ENCODE measurements around the gene CLECL1. TPM values are rescaled to one million over a fixed set of nuclear protein-coding genes. Genes with fewer than 3 reads are reported as not detected.
"Not testable (repeated sequence)": the region's sequence is repeated elsewhere in the genome, so short reads cannot be mapped to it uniquely, and the experiment has no call there.

CLECL1 gene
- total and polyA plus RNA-seq, 5 experiments from 2014 or later: 0.35 to 0.96 (median 0.52) TPM; not detected in 2

DNA sequence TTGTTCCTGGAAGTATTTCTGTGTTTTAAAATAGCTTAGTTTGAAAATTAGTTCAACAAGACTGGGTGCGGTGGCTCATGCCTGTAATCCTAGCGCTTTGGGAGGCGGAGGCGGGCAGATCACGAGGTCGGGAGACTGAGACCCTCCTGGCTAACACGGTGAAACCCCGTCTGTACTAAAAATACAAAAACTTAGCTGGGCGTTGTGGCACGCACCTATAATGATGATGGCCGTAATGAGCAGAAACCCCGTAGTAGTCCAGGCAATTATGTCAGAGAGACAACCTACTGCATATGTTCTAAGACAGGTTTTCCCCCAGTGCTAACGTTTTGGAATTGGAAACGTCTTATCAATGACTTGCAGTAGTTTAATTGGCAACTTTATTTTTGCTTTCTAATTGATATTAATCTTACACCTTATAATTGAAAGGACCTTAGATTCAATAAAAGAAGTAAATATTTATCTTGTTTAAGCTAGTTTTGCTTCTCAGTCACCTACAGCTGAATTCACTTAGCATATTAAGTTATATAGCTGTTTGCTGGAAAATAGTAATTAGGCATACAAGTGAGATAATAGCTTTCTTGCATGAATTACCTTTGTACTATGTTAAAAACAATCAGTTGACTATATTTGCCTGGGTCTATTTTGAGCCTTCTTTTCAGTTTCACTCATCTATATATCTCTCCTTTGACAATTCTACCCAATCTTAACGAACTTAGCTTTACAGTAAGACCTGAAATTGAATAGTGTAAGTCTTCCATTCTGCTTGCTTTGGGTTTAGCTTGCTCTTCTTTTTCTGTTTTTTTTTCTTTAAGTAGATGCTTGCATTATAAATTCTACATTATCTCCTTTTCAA lies 15.6 kb downstream of the CLECL1 start:
- H3K27ac Mint-ChIP-seq: peak overlapping the region in 1 of 10 donors; percentile 24
- no peak overlapping the region for H3K4me3 Mint-ChIP-seq
- H3K27me3 Mint-ChIP-seq: no peaks in the 10 kb centered on the region
- no peaks in the 10 kb centered on the region for H3K9me3 Mint-ChIP-seq
- no peak for DNase-seq
- peaks cover 12 to 75% (median 13%) of the 10 kb centered on the region in 4 donors for H3K4me1 Mint-ChIP-seq
- no peak for ATAC-seq
- H3K36me3 Mint-ChIP-seq: no peaks in the 10 kb centered on the region
- POLR2A ChIA-PET: interaction anchor here (0.8 to 1.7 kb wide), 3 partner anchors 14 to 35 kb away, joined by 3 read pairs; no protein-coding TSS in a partner anchor

DNA sequence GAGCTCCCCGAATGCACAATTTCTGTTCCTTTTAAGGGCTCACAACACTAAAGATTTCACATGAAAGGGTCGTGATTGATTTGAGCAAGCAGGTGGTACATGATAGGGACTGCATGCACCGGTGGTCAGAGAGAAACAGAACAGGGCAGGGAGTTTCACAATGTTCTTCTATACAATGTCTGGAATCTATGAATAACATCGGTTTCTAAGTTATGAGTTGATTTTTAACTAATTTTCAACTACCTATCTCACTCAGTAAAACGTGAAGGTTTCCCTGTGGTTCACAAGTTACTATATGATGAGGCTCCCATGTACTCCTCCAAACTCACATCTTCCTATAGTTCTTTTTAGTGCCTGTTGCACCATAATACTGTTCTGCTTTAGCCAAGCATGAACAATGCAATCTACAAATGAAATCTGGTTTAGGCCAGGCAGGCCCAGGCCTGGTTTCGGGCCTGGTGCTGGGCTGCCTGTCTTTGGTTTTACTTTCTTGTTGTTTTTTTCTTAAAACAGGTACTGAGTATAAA lies 19.8 kb downstream of the CLECL1 start:
- not testable (repeated sequence) for ATAC-seq, H3K4me3 Mint-ChIP-seq, H3K27me3 Mint-ChIP-seq, H3K36me3 Mint-ChIP-seq, H3K9me3 Mint-ChIP-seq, DNase-seq
- Mint-ChIP-seq H3K4me1 (peaks cover 15 to 80% (median 45%) of the 10 kb centered on the region in 4 donors), H3K27ac (peak overlapping the region in 6 of 10 donors; percentile 22 to 74 (median 44))
- POLR2A ChIA-PET: interaction anchor here (0.7 kb wide), 1 partner anchor 50 kb away, joined by 3 read pairs; no protein-coding TSS in a partner anchor

DNA sequence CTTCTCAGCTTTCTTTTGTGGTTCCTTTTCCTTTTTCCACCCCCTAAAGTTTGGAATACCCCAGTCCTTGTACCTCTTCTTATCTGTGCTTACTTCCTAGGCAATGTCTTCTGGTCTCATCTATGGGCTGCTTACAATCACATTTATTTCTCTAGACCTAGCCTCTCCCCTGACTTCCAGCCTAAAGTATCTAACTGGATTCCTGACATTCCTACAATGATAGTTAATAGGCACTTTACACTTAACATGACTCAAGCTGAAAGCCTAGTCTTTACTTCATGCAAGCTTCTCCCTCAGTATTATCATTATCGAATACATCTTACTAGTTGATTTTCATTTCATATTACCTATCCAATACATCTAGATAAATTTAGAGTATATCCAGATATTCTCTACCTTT lies 21.2 kb downstream of the CLECL1 start:
- Mint-ChIP-seq H3K4me3 (no peak overlapping the region), H3K9me3 (peaks cover 0 to 2% (median 0%) of the 10 kb centered on the region in 9 donors), H3K36me3 (peaks cover 0 to under 1% (median 0%) of the 10 kb centered on the region in 3 donors), H3K27ac (peak overlapping the region in 7 of 10 donors; percentile 26 to 94 (median 73)), H3K4me1 (peaks cover 20 to 89% (median 57%) of the 10 kb centered on the region in 4 donors), H3K27me3 (no peaks in the 10 kb centered on the region)
- POLR2A ChIA-PET: interaction anchor here (0.6 to 10.9 kb wide), 8 partner anchors 10 to 1740 kb away, joined by 3 to 153 read pairs (median 4); no protein-coding TSS in a partner anchor
- DNase-seq: no peak
- no peak for ATAC-seq

DNA sequence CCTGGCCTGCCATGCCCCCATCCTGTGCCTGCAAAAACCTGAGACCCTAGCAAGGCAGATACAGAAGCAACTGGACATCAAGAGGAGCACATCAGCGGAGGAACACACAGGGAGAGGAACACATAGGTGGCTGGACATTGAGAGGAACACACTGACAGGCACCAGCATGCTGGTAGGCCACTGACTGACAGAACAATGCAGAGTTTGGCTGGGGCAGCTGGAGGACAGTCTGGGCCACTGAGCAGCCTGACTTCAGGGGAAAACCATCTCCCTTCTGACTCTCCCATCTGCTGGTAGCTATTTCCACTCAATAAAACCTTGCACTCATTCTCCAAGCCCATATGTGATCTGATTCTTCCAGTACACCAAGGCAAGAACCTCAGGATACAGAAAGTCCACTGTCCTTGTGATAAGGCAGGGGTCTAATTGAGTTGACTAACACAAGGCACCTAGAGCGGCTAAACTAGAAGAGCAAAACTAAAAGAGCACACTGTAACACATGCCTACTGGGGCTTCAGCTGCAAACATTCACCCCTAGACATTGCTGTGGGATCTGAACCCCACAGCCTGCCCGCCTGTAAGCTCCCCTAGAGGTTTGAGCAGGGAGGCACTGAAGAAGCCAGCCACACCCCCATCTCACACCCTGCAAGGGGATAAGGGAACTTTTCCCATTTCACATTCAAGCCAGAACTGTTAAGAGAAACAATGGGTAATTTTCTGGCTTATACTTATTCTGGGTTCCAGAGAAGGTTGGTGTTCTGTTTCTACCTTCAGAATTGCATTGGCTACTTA lies 22.1 kb downstream of the CLECL1 start:
- peaks cover 21 to 89% (median 59%) of the 10 kb centered on the region in 4 donors for H3K4me1 Mint-ChIP-seq
- DNase-seq (no peak), ATAC-seq (no peak)
- H3K4me3 Mint-ChIP-seq: peak overlapping the region in 2 of 10 donors; percentile 24 to 52
- POLR2A ChIA-PET: interaction anchor here (0.6 to 10.9 kb wide), 9 partner anchors 9 to 1739 kb away, joined by 3 to 153 read pairs (median 4); no protein-coding TSS in a partner anchor
- peaks cover 2 to 7% (median 6%) of the 10 kb centered on the region in 9 donors for H3K9me3 Mint-ChIP-seq
- no peaks in the 10 kb centered on the region for H3K27me3 Mint-ChIP-seq
- H3K36me3 Mint-ChIP-seq: peaks cover 3 to 7% (median 6%) of the 10 kb centered on the region in 3 donors
- peak overlapping the region; percentile 0 to 94 (median 77) for H3K27ac Mint-ChIP-seq

DNA sequence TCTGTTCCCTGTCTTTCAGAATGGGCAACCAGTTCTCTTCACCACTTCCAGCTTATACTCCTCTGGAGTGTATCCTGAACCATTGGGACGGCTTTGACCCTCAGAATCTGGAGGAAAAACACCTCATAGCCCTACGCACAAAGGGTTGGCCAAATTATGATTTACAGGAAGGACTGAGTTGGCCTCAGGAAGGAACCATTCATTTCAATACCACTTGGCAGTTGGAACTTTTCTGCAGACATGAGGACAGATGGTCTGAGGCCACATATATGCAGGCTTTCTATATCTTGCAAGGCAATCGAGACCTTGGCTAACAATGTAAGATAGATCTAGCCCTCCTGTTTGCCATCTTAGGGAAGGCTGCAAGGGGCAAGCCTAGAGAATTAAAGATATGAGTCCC lies 24.0 kb downstream of the CLECL1 start:
- no peaks in the 10 kb centered on the region for H3K27me3 Mint-ChIP-seq
- DNase-seq (no peak), ATAC-seq (no peak)
- peaks cover 26 to 88% (median 69%) of the 10 kb centered on the region in 4 donors for H3K4me1 Mint-ChIP-seq
- H3K4me3 Mint-ChIP-seq: no peak overlapping the region
- H3K9me3 Mint-ChIP-seq: peaks cover 4 to 12% (median 8%) of the 10 kb centered on the region in 9 donors
- peak overlapping the region; percentile 79 to 96 (median 94) for H3K27ac Mint-ChIP-seq
- POLR2A ChIA-PET: interaction anchor here (0.9 to 10.9 kb wide), 12 partner anchors 11 to 78 kb away, joined by 3 to 153 read pairs (median 5); partner anchors contain the start of gene CLEC2D
- H3K36me3 Mint-ChIP-seq: peaks cover 3 to 7% (median 6%) of the 10 kb centered on the region in 3 donors

DNA sequence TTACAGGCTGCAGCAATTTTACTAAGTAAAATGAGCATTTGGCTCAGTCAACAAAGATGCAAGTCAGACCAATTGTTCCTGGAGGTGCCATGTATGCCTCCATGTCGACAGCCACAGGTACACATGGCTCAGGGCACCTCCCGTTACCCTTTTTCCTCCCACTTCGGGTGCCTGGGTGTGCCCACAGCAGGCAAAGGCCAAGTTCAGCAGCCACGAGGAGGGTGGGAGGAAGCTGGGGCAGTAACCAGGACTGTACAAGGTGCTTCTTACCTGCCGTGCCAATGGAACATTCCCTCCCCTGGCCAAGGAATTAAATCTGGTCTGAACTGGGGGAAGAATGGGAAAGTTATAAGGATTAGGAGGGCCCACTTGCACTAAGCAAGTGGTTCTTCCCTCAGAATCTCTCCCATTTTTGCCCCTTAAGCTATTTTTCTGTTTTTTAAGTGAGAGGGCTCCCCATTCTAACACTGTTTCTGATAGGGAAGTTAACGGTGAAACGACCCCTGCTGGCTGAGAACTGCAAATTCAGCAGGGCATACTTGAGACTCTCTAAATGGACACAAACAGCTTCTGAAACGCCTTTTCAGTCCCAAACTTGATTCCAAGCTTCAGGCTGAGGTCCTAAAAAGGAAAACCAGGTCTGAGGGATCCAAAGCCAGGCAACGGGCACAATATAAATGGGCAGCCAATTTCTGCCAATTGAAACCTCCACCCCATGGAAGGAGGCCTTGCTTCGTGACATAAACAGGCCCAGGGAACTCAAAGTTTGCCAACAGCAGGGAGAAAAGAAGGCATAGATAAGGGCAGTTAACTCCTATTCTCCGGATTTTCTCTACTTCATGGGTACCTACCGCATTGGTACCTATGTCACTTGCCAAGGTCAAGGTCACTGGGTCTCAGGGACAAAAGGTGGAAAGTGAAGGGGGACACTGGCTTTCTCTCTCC lies 24.8 kb downstream of the CLECL1 start:
- peaks cover 26 to 86% (median 70%) of the 10 kb centered on the region in 4 donors for H3K4me1 Mint-ChIP-seq
- POLR2A ChIA-PET: interaction anchor here (0.9 to 10.9 kb wide), 20 partner anchors 10 to 77 kb away, joined by 3 to 153 read pairs (median 5); partner anchors contain the start of gene CLEC2D
- H3K9me3 Mint-ChIP-seq: peaks cover 4 to 12% (median 8%) of the 10 kb centered on the region in 9 donors
- H3K27me3 Mint-ChIP-seq: no peaks in the 10 kb centered on the region
- H3K4me3 Mint-ChIP-seq: peak overlapping the region; percentile 58 to 82 (median 72)
- H3K36me3 Mint-ChIP-seq: peaks cover 3 to 7% (median 6%) of the 10 kb centered on the region in 3 donors
- DNase-seq: peak; percentile 30 to 82 (median 70)
- peak overlapping the region; percentile 79 to 96 (median 94) for H3K27ac Mint-ChIP-seq
- peak; percentile 80 to 88 for ATAC-seq

DNA sequence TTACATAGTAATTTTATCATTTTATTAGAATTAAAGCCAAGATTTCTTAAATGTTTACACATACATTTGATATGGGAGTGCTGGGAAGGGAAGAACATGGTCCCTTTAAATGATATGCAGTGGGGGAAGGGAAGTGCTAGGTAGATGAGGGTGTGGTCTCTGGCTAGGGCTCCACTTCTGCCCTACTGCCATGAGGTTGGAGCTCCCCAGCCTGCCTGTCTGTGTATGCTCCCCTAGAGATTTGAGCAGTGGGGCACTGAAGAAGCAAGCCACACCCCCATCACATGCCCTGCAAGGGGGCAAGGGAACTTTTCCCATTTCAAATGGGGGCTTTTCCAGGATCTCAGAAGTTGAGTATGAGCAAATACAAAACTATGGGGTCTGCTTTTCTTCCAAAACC lies 25.5 kb downstream of the CLECL1 start:
- peak in 1 of 2 donors; percentile 46 for ATAC-seq
- Mint-ChIP-seq H3K27ac (peak overlapping the region; percentile 79 to 96 (median 94)), H3K36me3 (peaks cover 3 to 7% (median 6%) of the 10 kb centered on the region in 3 donors), H3K9me3 (peaks cover 4 to 16% (median 10%) of the 10 kb centered on the region in 9 donors), H3K4me1 (peaks cover 31 to 88% (median 76%) of the 10 kb centered on the region in 4 donors), H3K4me3 (peak overlapping the region; percentile 58 to 82 (median 72)), H3K27me3 (no peaks in the 10 kb centered on the region)
- POLR2A ChIA-PET: interaction anchor here (0.9 to 10.9 kb wide), 16 partner anchors 9 to 76 kb away, joined by 3 to 153 read pairs (median 5); partner anchors contain the start of gene CLEC2D
- DNase-seq: no peak

DNA sequence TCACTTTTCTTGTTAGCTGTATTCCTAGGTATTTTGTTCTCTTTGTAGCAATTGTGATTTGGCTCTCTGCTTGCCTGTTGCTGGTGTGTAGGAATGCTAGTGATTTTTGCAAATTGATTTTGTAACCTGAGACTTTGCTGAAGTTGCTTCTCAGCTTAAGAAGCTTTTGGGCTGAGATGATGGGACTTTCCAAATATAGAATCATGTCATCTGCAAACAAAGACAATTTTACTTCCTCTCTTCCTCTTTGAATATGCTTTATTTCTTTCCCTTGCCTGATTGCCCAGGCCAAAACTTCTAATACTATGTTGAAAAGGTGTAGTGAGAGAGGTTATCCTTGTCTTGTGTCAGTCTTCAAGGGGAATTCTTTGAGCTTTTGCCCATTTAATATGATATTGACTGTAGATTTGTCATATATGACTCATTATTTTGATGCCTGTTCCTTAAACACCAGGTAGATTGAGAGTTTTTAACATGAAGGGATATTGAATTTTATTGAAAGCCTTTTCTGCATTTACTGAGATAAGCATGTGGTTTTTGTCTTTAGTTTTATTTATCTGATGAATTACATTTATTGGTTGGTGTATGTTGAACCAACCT lies 26.7 kb downstream of the CLECL1 start:
- Mint-ChIP-seq H3K4me1 (peaks cover 34 to 89% (median 81%) of the 10 kb centered on the region in 4 donors), H3K27ac (peak overlapping the region; percentile 46 to 94 (median 82))
- POLR2A ChIA-PET: interaction anchor here (0.6 to 10.9 kb wide), 10 partner anchors 8 to 163 kb away, joined by 3 to 153 read pairs (median 4); partner anchors contain the start of gene CLEC2B

DNA sequence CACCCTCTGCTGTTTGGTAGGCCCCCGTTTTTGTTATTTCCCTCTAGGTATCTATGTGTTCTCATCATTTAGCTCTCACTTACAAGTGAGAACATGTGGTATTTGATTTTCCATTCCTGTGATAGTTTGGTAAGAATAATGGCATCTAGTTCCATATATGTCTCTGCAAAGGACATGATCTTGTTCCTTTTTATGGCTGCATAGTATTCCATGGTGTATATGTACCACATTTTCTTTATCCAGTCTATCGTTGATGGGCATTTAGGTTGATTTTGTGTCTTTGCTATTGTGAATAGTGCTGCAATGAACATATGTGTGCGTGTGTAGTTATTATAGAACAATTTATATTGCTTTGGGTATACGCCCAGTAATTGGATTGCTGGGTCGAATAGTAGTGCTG lies 28.3 kb downstream of the CLECL1 start:
- peaks cover 7 to 42% (median 17%) of the 10 kb centered on the region in 9 donors for H3K9me3 Mint-ChIP-seq
- not testable (repeated sequence) for H3K27me3 Mint-ChIP-seq, DNase-seq, ATAC-seq
- POLR2A ChIA-PET: interaction anchor here (10.9 kb wide), 1 partner anchor 55 kb away, joined by 153 read pairs; no protein-coding TSS in a partner anchor
- H3K36me3 Mint-ChIP-seq: peaks cover 3 to 23% (median 16%) of the 10 kb centered on the region in 3 donors
- H3K4me3 Mint-ChIP-seq: peak overlapping the region in 1 of 10 donors; percentile 28
- peaks cover 39 to 91% (median 81%) of the 10 kb centered on the region in 4 donors for H3K4me1 Mint-ChIP-seq
- peak overlapping the region in 7 of 10 donors; percentile 9 to 81 (median 62) for H3K27ac Mint-ChIP-seq

More for the DNA sequence above, 26.7 kb downstream of the CLECL1 start:
- Mint-ChIP-seq H3K27me3 (no peaks in the 10 kb centered on the region), H3K9me3 (peaks cover 4 to 25% (median 10%) of the 10 kb centered on the region in 9 donors), H3K36me3 (peaks cover 3 to 9% (median 9%) of the 10 kb centered on the region in 3 donors), H3K4me3 (peak overlapping the region in 9 of 10 donors; percentile 36 to 67 (median 55))
- DNase-seq: no peak
- no peak for ATAC-seq

DNA sequence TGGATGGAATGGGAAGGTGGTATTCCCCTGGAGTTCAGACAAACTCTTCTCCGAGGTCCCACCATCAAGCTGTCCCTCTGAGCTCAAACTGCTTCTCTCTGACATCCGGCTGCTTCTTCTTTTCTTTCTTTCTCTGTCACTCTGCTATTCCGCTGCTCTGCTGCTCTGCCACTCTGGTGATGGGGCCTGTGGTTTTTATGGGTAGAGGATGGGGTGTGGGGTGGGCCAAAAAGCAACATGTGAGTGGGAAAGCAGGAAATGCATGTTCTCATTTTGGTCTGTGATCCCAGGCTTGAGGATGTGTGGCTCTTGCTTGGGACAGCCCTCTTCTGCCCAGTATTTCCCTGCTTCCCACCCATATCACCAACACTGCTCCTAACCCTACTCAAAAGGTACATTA lies 30.6 kb downstream of the CLECL1 start:
- ATAC-seq (peak; percentile 60 to 88), DNase-seq (peak in 8 of 10 donors; percentile 34 to 80 (median 68))
- peak overlapping the region; percentile 82 to 97 (median 94) for H3K27ac Mint-ChIP-seq
- H3K4me1 Mint-ChIP-seq: peaks cover 31 to 84% (median 66%) of the 10 kb centered on the region in 4 donors
- H3K9me3 Mint-ChIP-seq: peaks cover 10 to 65% (median 30%) of the 10 kb centered on the region in 9 donors
- H3K27me3 Mint-ChIP-seq: no peaks in the 10 kb centered on the region
- H3K4me3 Mint-ChIP-seq: peak overlapping the region; percentile 47 to 85 (median 72)
- POLR2A ChIA-PET: interaction anchor here (0.7 to 10.9 kb wide), 16 partner anchors 9 to 87 kb away, joined by 3 to 153 read pairs (median 4); no protein-coding TSS in a partner anchor
- H3K36me3 Mint-ChIP-seq: peaks cover 7 to 46% (median 33%) of the 10 kb centered on the region in 3 donors

Measured in naive thymus-derived CD8-positive, alpha-beta T cell (primary cell).